ENCODE measurements around the gene CELF4.

CELF4 gene

GRCh38 chr18:37483221-37483971 lies 82.2 kb downstream of the CELF4 start:
- no peaks in the 10 kb centered on the region for H3K9me3 ChIP-seq (ENCODE audit: control insufficient read depth, low read length)
- H3K27ac ChIP-seq = no peak overlapping the region
- no peak for TF ChIP-seq CTCF (IDR thresholded peaks at IDR 0.05)
- no peak overlapping the region for H3K9ac ChIP-seq
- no peak overlapping the region for H3K4me3 ChIP-seq (ENCODE audit: low read depth, low read length)
- H2AFZ ChIP-seq = no peak overlapping the region
- H3K36me3 ChIP-seq (ENCODE audit: control insufficient read depth, insufficient read depth, low read length) = no peaks in the 10 kb centered on the region
- H3K27me3 ChIP-seq (ENCODE audit: control insufficient read depth, insufficient read depth, low read length) = peaks cover 5% of the 10 kb centered on the region
- peaks cover 4% of the 10 kb centered on the region for H3K4me1 ChIP-seq
- H3K79me2 ChIP-seq = no peaks in the 10 kb centered on the region
- no peak overlapping the region for H3K4me2 ChIP-seq (ENCODE audit: low read length)

GRCh38 chr18:37482433-37482832 lies 83.2 kb downstream of the CELF4 start:
- H3K4me2 ChIP-seq (ENCODE audit: low read length) = no peak overlapping the region
- no peaks in the 10 kb centered on the region for H3K9me3 ChIP-seq (ENCODE audit: control insufficient read depth, low read length)
- H3K27ac ChIP-seq = no peak overlapping the region
- H3K79me2 ChIP-seq = no peaks in the 10 kb centered on the region
- H2AFZ ChIP-seq = no peak overlapping the region
- H3K36me3 ChIP-seq (ENCODE audit: control insufficient read depth, insufficient read depth, low read length) = no peaks in the 10 kb centered on the region
- H3K4me1 ChIP-seq = peaks cover 4% of the 10 kb centered on the region
- H3K4me3 ChIP-seq (ENCODE audit: low read depth, low read length) = no peak overlapping the region
- peaks cover 5% of the 10 kb centered on the region for H3K27me3 ChIP-seq (ENCODE audit: control insufficient read depth, insufficient read depth, low read length)
- H3K9ac ChIP-seq = no peak overlapping the region
- TF ChIP-seq CTCF (IDR thresholded peaks at IDR 0.05) = no peak

DNA sequence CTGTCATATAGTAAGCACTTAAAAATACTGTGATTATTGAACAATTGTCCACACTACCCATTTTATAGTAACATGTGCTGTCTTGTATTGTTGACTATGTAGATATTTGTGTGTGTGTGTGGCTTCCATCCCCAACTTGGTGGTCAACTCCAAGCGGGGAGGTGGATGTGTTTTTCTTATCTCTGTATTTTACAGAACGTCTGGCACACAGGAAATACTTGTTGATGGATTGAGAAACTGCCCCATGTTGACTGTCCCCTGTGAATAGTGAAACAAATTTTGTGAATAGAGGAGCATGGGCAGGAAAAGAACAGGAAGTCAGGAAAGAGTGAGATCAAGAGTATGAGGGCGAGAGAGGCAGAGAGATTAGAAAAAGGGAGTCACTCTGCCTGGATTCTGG lies 83.6 kb downstream of the CELF4 start:
- no peaks in the 10 kb centered on the region for H3K79me2 ChIP-seq
- H3K9me3 ChIP-seq (ENCODE audit: control insufficient read depth, low read length) = no peaks in the 10 kb centered on the region
- H3K9ac ChIP-seq = no peak overlapping the region
- H3K4me1 ChIP-seq = peaks cover 4% of the 10 kb centered on the region
- H2AFZ ChIP-seq = no peak overlapping the region
- no peak overlapping the region for H3K27ac ChIP-seq
- TF ChIP-seq CTCF (IDR thresholded peaks at IDR 0.05) = no peak
- H3K27me3 ChIP-seq (ENCODE audit: control insufficient read depth, insufficient read depth, low read length) = peaks cover 5% of the 10 kb centered on the region
- no peak overlapping the region for H3K4me2 ChIP-seq (ENCODE audit: low read length)
- H3K36me3 ChIP-seq (ENCODE audit: control insufficient read depth, insufficient read depth, low read length) = no peaks in the 10 kb centered on the region
- H3K4me3 ChIP-seq (ENCODE audit: low read depth, low read length) = no peak overlapping the region

- H3K27ac ChIP-seq = no peak overlapping the region
- no peaks in the 10 kb centered on the region for H3K79me2 ChIP-seq
- no peak for TF ChIP-seq CTCF (IDR thresholded peaks at IDR 0.05)
- H3K36me3 ChIP-seq (ENCODE audit: control insufficient read depth, insufficient read depth, low read length) = no peaks in the 10 kb centered on the region
- no peak overlapping the region for H3K4me3 ChIP-seq (ENCODE audit: low read depth, low read length)
- no peaks in the 10 kb centered on the region for H3K9me3 ChIP-seq (ENCODE audit: control insufficient read depth, low read length)
- no peak overlapping the region for H3K4me2 ChIP-seq (ENCODE audit: low read length)
- H3K4me1 ChIP-seq = peaks cover 4% of the 10 kb centered on the region
- no peak overlapping the region for H3K9ac ChIP-seq
- H3K27me3 ChIP-seq (ENCODE audit: control insufficient read depth, insufficient read depth, low read length) = peaks cover 5% of the 10 kb centered on the region
- no peak overlapping the region for H2AFZ ChIP-seq
These were observed 84.1 kb downstream of the CELF4 start for GRCh38 chr18:37481491-37481890.

GRCh38 chr18:37481072-37481471 lies 84.5 kb downstream of the CELF4 start:
- TF ChIP-seq CTCF (IDR thresholded peaks at IDR 0.05) = no peak
- H2AFZ ChIP-seq = no peak overlapping the region
- H3K4me2 ChIP-seq (ENCODE audit: low read length) = no peak overlapping the region
- no peak overlapping the region for H3K27ac ChIP-seq
- no peak overlapping the region for H3K9ac ChIP-seq
- peaks cover 4% of the 10 kb centered on the region for H3K4me1 ChIP-seq
- no peaks in the 10 kb centered on the region for H3K36me3 ChIP-seq (ENCODE audit: control insufficient read depth, insufficient read depth, low read length)
- H3K9me3 ChIP-seq (ENCODE audit: control insufficient read depth, low read length) = no peaks in the 10 kb centered on the region
- H3K27me3 ChIP-seq (ENCODE audit: control insufficient read depth, insufficient read depth, low read length) = peaks cover 5% of the 10 kb centered on the region
- no peaks in the 10 kb centered on the region for H3K79me2 ChIP-seq
- H3K4me3 ChIP-seq (ENCODE audit: low read depth, low read length) = no peak overlapping the region
